GM12878 (cell line): ENCODE measurements around the gene MAPKAP1. TPM values are rescaled to one million over a fixed set of nuclear protein-coding genes. Genes with fewer than 3 reads are reported as not detected.

ENCODE experiments used
- ATAC-seq: fragments of 200-7000 bp; cut with Tn5 transposase; 3 replicates; pipeline ENCODE4 v1.9.1; 2020; ENCODE audit warnings: mild to moderate bottlenecking, moderate library complexity
- BruUV-seq: library from RNA; stranded (reverse); fragments of 400-500 nt; replicated peaks from 2 replicates; lab custom pipeline; 2021; lab: Mats Ljungman, UMichigan
- CTCF ChIA-PET: fragments of 300-600 bp; sonication (Branson Sonifier 250); formaldehyde crosslinking; extraction: SDS; loops from one replicate; lab custom pipeline; 2021; ENCODE audit warnings: inconsistent platforms; lab: Yijun Ruan, JAX
- POLR2A ChIA-PET: fragments of 350-600 bp; formaldehyde crosslinking; extraction: SDS; loops from one replicate; lab custom pipeline; 2021; ENCODE audit warnings: inconsistent platforms; lab: Charles Lee
- RAD21 ChIA-PET: fragments of 300-600 bp; sonication (Branson Sonifier 250); formaldehyde crosslinking; loops from one replicate; lab custom pipeline; 2023; ENCODE audit warnings: antibody characterized with exemption; ENCODE audit not compliant: unreplicated experiment; lab: Charles Lee
- SMC1A ChIA-PET: fragments of 300-600 bp; sonication (Branson Sonifier 250); formaldehyde crosslinking; loops from one replicate; lab custom pipeline; 2023; ENCODE audit not compliant: unreplicated experiment, uncharacterized antibody; lab: Charles Lee
- DNase-seq: peaks from one replicate; pipeline ENCODE4 v3.0.0-alpha.2; 2011; ENCODE audit warnings: low read depth, low spot score
- FAIRE-seq: peaks from 3 replicates; lab custom pipeline; 2011; peaks lifted over from hg19 to GRCh38; lab: Jason Lieb, UNC
- H2AFZ ChIP-seq: 2 replicates; pipeline ENCODE4 v1.6.0; 2011; ENCODE audit warnings: low read depth, low read length, control low read depth; ENCODE audit not compliant: control insufficient read depth
- H3K27ac ChIP-seq: 2 replicates; pipeline ENCODE4 v1.5.1; 2011; ENCODE audit warnings: control low read depth; ENCODE audit not compliant: control insufficient read depth, insufficient read depth
- H3K27me3 ChIP-seq, 2 experiments: replicated peaks in 1 of 2; 2 replicates each; pipeline versions ENCODE4 v1.6.0 to v1.6.1; 2011; ENCODE audit warnings: low read length in 1 of 2; ENCODE audit not compliant: control insufficient read depth in 2 of 2, insufficient read depth in 2 of 2
- H3K36me3 ChIP-seq, 2 experiments: 2 replicates each; pipeline ENCODE4 v1.5.1; 2011; ENCODE audit warnings: low read length in 1 of 2; ENCODE audit not compliant: control insufficient read depth in 2 of 2, insufficient read depth in 2 of 2
- H3K4me1 ChIP-seq: 2 replicates; pipeline ENCODE4 v1.6.1; 2011; ENCODE audit warnings: mild to moderate bottlenecking, low read length, moderate library complexity, mixed read lengths; ENCODE audit not compliant: control insufficient read depth, insufficient read depth
- H3K4me2 ChIP-seq: 2 replicates; pipeline ENCODE4 v1.6.0; 2011; ENCODE audit warnings: control low read depth; ENCODE audit not compliant: control insufficient read depth, insufficient read depth
- H3K4me3 ChIP-seq: fragments of 200-600 bp; sonication (generic); 2 replicates; pipeline ENCODE4 v1.5.1; 2016
- H3K79me2 ChIP-seq: 2 replicates; pipeline ENCODE4 v1.6.0; 2011; ENCODE audit warnings: low read length; ENCODE audit not compliant: control insufficient read depth, insufficient read depth
- H3K9ac ChIP-seq: 2 replicates; pipeline ENCODE4 v1.8.0; 2011; ENCODE audit warnings: low read length, control low read depth, mixed read lengths; ENCODE audit not compliant: control insufficient read depth, insufficient read depth
- H3K9me3 ChIP-seq: replicated peaks from 3 replicates; pipeline ENCODE4 v1.5.1; 2011; ENCODE audit warnings: mild to moderate bottlenecking, low read length; ENCODE audit not compliant: control insufficient read depth, insufficient read depth
- H4K20me1 ChIP-seq: 2 replicates; pipeline ENCODE4 v1.6.0; 2011; ENCODE audit not compliant: control insufficient read depth, insufficient read depth
- ASH2L ChIP-seq: fragments of 300-600, 200-600 bp; sonication (generic); IDR thresholded peaks from 2 replicates; pipeline ENCODE4 v1.6.1; 2017; ENCODE audit warnings: low read depth, mild to moderate bottlenecking, borderline replicate concordance
- BCL11A ChIP-seq: IDR thresholded peaks from 2 replicates; pipeline ENCODE4 v1.6.1; 2011; ENCODE audit warnings: low read depth, low read length
- BMI1 ChIP-seq: fragments of 450-650 bp; IDR thresholded peaks from 2 replicates; pipeline ENCODE4 v1.6.1; 2016; ENCODE audit warnings: mild to moderate bottlenecking, moderate library complexity, borderline replicate concordance
- FOXM1 ChIP-seq: IDR thresholded peaks from 2 replicates; pipeline ENCODE4 v1.6.1; 2012; ENCODE audit warnings: low read depth, mild to moderate bottlenecking, inconsistent platforms, low read length, moderate library complexity
- KDM1A ChIP-seq: fragments of 200-600 bp; sonication (generic); IDR thresholded peaks from 2 replicates; pipeline ENCODE4 v1.6.1; 2016; ENCODE audit warnings: borderline replicate concordance
- MEF2A ChIP-seq: IDR thresholded peaks from 2 replicates; pipeline ENCODE4 v1.6.1; 2011; ENCODE audit warnings: low read depth, mild to moderate bottlenecking, low read length, moderate library complexity; ENCODE audit not compliant: insufficient read depth
- MTA2 ChIP-seq: fragments of 450-650 bp; IDR thresholded peaks from 2 replicates; pipeline ENCODE4 v1.6.1; 2016; ENCODE audit warnings: low read depth, mild to moderate bottlenecking, moderate library complexity
- MYB ChIP-seq: fragments of 150-350 bp; IDR thresholded peaks from 2 replicates; pipeline ENCODE4 v1.6.1; 2014; ENCODE audit warnings: mild to moderate bottlenecking, low read depth, low read length, borderline replicate concordance
- RAD21 ChIP-seq: IDR thresholded peaks from 2 replicates; pipeline ENCODE4 v1.6.1; 2011; ENCODE audit warnings: mild to moderate bottlenecking, low read depth, low read length, moderate library complexity; ENCODE audit not compliant: insufficient read depth
- SIX5 ChIP-seq: IDR thresholded peaks from 2 replicates; pipeline ENCODE4 v1.6.1; 2011; ENCODE audit warnings: mild to moderate bottlenecking, low read depth, low read length, moderate library complexity; ENCODE audit not compliant: severe bottlenecking
- WRNIP1 ChIP-seq: IDR thresholded peaks from 2 replicates; pipeline ENCODE4 v1.6.1; 2011; ENCODE audit warnings: low read depth, low read length, improper control_type of control experiment, borderline replicate concordance
- WGBS: methylation state at CpG from one replicate; pipeline ENCODE4 v1.1.6; 2016; ENCODE audit warnings: low lambda C conversion rate; ENCODE audit not compliant: insufficient replicate concordance, insufficient coverage; ENCODE audit errors: missing lambda C conversion rate; 5-methylcytosine and 5-hydroxymethylcytosine counted together
- in situ Hi-C: fragments of 300-500 bp; cut with MboI; formaldehyde crosslinking; loops from 9 replicates; pipeline ENCODE4 v1.14.3; 2018; ENCODE audit warnings: mixed read lengths
- intact Hi-C: fragments of 100-400 bp; cut with micrococcal nuclease; formaldehyde crosslinking; loops from one replicate; pipeline ENCODE4 v1.14.2; 2022; ENCODE audit not compliant: unreplicated experiment
- polyA plus RNA-seq, 11 experiments: library from polyadenylated mRNA; depleted of rRNA in 4 of 11; unstranded in 6 of 11; stranded (reverse) in 5 of 11; fragments of >200 nt; fragmentation: Nextera tagmentation in 4 of 11; fragmentation: Illumina TruSeq in 1 of 11; extraction: Ambion mirVana in 4 of 11; extraction: Trizol in 1 of 11; gene quantifications; 1 replicate in 1 of 11; 2 replicates in 10 of 11; pipeline versions ENCODE4 v1.2.1 to v1.2.3, GENCODE V29; 2011 to 2016; ENCODE audit warnings: inconsistent platforms in 2 of 11, missing spikeins in 2 of 11, low read depth in 1 of 11
- total RNA-seq, 4 experiments: library from RNA; depleted of rRNA in 3 of 4; stranded (reverse); fragments of >200 nt in 3 of 4; fragmentation: Illumina TruSeq in 1 of 4; extraction: Trizol in 1 of 4; gene quantifications; 2 replicates each; pipeline versions ENCODE4 v1.2.1 to v1.2.3, GENCODE V29; 2013 to 2021
- TF ChIP-seq, protein P1 (sequence below): IDR thresholded peaks from 2 replicates; pipeline ENCODE4 v1.6.1; 2011; ENCODE audit warnings: borderline replicate concordance, low read depth, mild to moderate bottlenecking, moderate library complexity, low read length; ENCODE audit not compliant: insufficient read depth, poor library complexity, severe bottlenecking
- TF ChIP-seq, protein P2 (sequence below): IDR thresholded peaks from 2 replicates; pipeline ENCODE4 v1.6.1; 2012; ENCODE audit warnings: low read depth, low read length, improper control_type of control experiment
- TF ChIP-seq, protein P3 (sequence below): fragments of 450-650 bp; IDR thresholded peaks from 2 replicates; pipeline ENCODE4 v1.6.1; 2016; ENCODE audit warnings: mild to moderate bottlenecking, moderate library complexity, borderline replicate concordance
- TF ChIP-seq, protein P4 (sequence below): fragments of 150-350 bp; IDR thresholded peaks from 2 replicates; pipeline ENCODE4 v1.6.1; 2014; ENCODE audit warnings: mild to moderate bottlenecking, low read depth, low read length

The MAPKAP1 gene
- total and polyA plus RNA-seq, 10 of the 15 experiments (the other 5 are each of a cell fraction or from before 2014, with no cell fraction given): 5.1 to 188 (median 105) TPM

DNA sequence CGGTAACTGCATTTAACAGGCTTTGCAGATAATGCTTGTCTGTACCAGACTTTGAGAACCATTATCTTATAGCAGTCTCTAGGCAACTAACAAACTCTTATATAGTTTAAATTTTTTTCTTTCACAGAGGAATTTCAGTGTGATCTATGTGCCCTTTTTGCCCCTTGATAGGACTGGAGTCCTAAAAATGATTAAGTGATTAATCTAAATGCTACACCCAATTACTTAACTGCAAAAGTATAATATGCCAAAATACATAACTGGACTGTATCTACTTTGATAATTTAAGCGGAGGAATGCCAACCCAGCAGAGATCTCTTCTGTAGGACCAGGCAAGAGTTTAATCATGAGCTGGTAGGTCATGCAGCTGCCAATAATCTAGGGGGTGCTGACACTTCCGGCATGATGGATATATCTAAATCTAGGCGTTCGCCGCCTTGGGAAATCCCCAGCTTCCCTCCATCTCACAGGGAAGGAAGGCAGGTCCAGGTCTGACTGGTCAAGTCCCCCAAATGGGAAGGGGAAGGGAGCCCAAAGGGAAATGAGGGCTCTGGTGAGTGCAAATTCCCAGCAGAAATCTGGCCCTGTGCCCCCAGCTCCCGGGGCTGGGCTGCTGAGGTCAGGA lies 239.8 kb downstream of the MAPKAP1 start (continued):
- TF ChIP-seq RAD21: no peak
- no peak for TF ChIP-seq ASH2L
- TF ChIP-seq MTA2: no peak
- TF ChIP-seq, protein P1, sequence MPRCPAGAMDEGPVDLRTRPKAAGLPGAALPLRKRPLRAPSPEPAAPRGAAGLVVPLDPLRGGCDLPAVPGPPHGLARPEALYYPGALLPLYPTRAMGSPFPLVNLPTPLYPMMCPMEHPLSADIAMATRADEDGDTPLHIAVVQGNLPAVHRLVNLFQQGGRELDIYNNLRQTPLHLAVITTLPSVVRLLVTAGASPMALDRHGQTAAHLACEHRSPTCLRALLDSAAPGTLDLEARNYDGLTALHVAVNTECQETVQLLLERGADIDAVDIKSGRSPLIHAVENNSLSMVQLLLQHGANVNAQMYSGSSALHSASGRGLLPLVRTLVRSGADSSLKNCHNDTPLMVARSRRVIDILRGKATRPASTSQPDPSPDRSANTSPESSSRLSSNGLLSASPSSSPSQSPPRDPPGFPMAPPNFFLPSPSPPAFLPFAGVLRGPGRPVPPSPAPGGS: no peak
- no peak for TF ChIP-seq MYB
- TF ChIP-seq BCL11A: no peak

DNA sequence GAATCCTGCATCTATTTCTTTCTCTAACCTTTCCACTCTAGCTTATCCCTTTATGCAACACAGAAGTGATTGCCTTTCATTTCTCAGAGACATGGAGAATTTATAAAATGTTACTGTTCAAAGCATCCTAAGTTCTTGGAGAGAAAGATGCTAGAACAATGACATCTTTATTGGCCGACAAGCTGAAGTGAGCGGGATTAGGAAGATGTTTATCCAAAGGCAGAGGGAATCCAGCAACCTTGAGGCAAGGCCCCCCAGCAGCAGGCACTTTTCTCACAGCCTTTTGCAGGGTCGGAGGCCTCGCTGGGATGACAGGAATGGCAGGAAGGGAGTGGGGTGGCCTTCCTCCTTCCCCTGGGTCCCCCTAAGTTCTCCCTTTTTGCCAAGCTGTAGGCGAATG lies 240.6 kb downstream of the MAPKAP1 start:
- Histone ChIP-seq H2AFZ (no peak overlapping the region), H3K79me2 (no peaks in the 10 kb centered on the region), H3K9me3 (no peaks in the 10 kb centered on the region), H4K20me1 (no peaks in the 10 kb centered on the region), H3K4me2 (no peak overlapping the region), H3K27me3 (no peaks in the 10 kb centered on the region), H3K4me1 (no peaks in the 10 kb centered on the region), H3K36me3 (peaks cover 14 to 19% of the 10 kb centered on the region in 2 experiments), H3K9ac (no peak overlapping the region), H3K4me3 (no peak overlapping the region), H3K27ac (no peak overlapping the region)
- ChIA-PET CTCF (no interaction called here), POLR2A (no interaction called here), RAD21 (no interaction called here), SMC1A (no interaction called here)
- WGBS: 87% methylated on average over 5 of the region's 5 CpGs
- DNase-seq (no peak), ATAC-seq (no peak), FAIRE-seq (no peak)
- no TSS peak for BruUV-seq
- intact Hi-C loops: no loop called here
- in situ Hi-C loops: no loop called here
- TF ChIP-seq, protein P2, sequence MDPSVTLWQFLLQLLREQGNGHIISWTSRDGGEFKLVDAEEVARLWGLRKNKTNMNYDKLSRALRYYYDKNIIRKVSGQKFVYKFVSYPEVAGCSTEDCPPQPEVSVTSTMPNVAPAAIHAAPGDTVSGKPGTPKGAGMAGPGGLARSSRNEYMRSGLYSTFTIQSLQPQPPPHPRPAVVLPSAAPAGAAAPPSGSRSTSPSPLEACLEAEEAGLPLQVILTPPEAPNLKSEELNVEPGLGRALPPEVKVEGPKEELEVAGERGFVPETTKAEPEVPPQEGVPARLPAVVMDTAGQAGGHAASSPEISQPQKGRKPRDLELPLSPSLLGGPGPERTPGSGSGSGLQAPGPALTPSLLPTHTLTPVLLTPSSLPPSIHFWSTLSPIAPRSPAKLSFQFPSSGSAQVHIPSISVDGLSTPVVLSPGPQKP: no peak
- TF ChIP-seq, protein P3, sequence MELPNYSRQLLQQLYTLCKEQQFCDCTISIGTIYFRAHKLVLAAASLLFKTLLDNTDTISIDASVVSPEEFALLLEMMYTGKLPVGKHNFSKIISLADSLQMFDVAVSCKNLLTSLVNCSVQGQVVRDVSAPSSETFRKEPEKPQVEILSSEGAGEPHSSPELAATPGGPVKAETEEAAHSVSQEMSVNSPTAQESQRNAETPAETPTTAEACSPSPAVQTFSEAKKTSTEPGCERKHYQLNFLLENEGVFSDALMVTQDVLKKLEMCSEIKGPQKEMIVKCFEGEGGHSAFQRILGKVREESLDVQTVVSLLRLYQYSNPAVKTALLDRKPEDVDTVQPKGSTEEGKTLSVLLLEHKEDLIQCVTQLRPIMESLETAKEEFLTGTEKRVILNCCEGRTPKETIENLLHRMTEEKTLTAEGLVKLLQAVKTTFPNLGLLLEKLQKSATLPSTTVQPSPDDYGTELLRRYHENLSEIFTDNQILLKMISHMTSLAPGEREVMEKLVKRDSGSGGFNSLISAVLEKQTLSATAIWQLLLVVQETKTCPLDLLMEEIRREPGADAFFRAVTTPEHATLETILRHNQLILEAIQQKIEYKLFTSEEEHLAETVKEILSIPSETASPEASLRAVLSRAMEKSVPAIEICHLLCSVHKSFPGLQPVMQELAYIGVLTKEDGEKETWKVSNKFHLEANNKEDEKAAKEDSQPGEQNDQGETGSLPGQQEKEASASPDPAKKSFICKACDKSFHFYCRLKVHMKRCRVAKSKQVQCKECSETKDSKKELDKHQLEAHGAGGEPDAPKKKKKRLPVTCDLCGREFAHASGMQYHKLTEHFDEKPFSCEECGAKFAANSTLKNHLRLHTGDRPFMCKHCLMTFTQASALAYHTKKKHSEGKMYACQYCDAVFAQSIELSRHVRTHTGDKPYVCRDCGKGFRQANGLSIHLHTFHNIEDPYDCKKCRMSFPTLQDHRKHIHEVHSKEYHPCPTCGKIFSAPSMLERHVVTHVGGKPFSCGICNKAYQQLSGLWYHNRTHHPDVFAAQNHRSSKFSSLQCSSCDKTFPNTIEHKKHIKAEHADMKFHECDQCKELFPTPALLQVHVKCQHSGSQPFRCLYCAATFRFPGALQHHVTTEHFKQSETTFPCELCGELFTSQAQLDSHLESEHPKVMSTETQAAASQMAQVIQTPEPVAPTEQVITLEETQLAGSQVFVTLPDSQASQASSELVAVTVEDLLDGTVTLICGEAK: no peak
- TF ChIP-seq BMI1 (no peak), KDM1A (no peak), FOXM1 (no peak), SIX5 (no peak), WRNIP1 (no peak), MEF2A (no peak)
- TF ChIP-seq, protein P4, sequence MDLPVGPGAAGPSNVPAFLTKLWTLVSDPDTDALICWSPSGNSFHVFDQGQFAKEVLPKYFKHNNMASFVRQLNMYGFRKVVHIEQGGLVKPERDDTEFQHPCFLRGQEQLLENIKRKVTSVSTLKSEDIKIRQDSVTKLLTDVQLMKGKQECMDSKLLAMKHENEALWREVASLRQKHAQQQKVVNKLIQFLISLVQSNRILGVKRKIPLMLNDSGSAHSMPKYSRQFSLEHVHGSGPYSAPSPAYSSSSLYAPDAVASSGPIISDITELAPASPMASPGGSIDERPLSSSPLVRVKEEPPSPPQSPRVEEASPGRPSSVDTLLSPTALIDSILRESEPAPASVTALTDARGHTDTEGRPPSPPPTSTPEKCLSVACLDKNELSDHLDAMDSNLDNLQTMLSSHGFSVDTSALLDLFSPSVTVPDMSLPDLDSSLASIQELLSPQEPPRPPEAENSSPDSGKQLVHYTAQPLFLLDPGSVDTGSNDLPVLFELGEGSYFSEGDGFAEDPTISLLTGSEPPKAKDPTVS: no peak
